ENCODE results near the gene EPG5. TPM values are rescaled to one million over a fixed set of nuclear protein-coding genes. Genes with fewer than 3 reads are reported as not detected.

EPG5 gene
- total RNA-seq, 1 donor from 2014 or later: 18.9 TPM

- ATAC-seq (ENCODE audit: poor library complexity): peak; percentile 72
- intact Hi-C loops (cut with DNase I): no loop called here
- DNase-seq: no peak
Observed at GRCh38 chr18:45932708-45933107, 34.4 kb downstream of the EPG5 start.

- ATAC-seq (ENCODE audit: poor library complexity) (peak; percentile 92), DNase-seq (no peak)
- intact Hi-C loops (cut with DNase I): no loop called here
Observed at GRCh38 chr18:45930963-45931362, 36.2 kb downstream of the EPG5 start.

- no peak for DNase-seq
- ATAC-seq (ENCODE audit: poor library complexity): no peak
- intact Hi-C loops (cut with DNase I): no loop called here
Observed at GRCh38 chr18:45926691-45927090, 40.4 kb downstream of the EPG5 start.

- no peak for DNase-seq
- intact Hi-C loops (cut with DNase I): no loop called here
- ATAC-seq (ENCODE audit: poor library complexity): no peak
Observed at GRCh38 chr18:45926085-45926484, 41.0 kb downstream of the EPG5 start.

GRCh38 chr18:45923138-45923537 lies 44.0 kb downstream of the EPG5 start:
- intact Hi-C loops (cut with DNase I): no loop called here
- DNase-seq (no peak), ATAC-seq (ENCODE audit: poor library complexity) (no peak)

- intact Hi-C loops (cut with DNase I): no loop called here
- peak; percentile 97 for ATAC-seq (ENCODE audit: poor library complexity)
- DNase-seq: peak; percentile 94
Observed at GRCh38 chr18:45920367-45920766, 46.8 kb downstream of the EPG5 start.

- DNase-seq: no peak
- no peak for ATAC-seq (ENCODE audit: poor library complexity)
- intact Hi-C loops (cut with DNase I): no loop called here
Observed at GRCh38 chr18:45916302-45916701, 50.8 kb downstream of the EPG5 start.

- ATAC-seq (ENCODE audit: poor library complexity) (no peak), DNase-seq (no peak)
- intact Hi-C loops (cut with DNase I): no loop called here
Observed at GRCh38 chr18:45913276-45913675, 53.9 kb downstream of the EPG5 start.

GRCh38 chr18:45910405-45911023 lies 56.6 kb downstream of the EPG5 start:
- intact Hi-C loops (cut with DNase I): no loop called here
- peak; percentile 68 for ATAC-seq (ENCODE audit: poor library complexity)
- no peak for DNase-seq

- intact Hi-C loops (cut with DNase I): no loop called here
- DNase-seq (no peak), ATAC-seq (ENCODE audit: poor library complexity) (no peak)
Observed at GRCh38 chr18:45901654-45902210, 65.4 kb downstream of the EPG5 start.

- DNase-seq (no peak), ATAC-seq (ENCODE audit: poor library complexity) (no peak)
- intact Hi-C loops (cut with DNase I): no loop called here
Observed at GRCh38 chr18:45900623-45901022, 66.5 kb downstream of the EPG5 start.

- intact Hi-C loops (cut with DNase I): no loop called here
- ATAC-seq (ENCODE audit: poor library complexity) (no peak), DNase-seq (no peak)
Observed at GRCh38 chr18:45896991-45897390, 70.1 kb downstream of the EPG5 start.

- ATAC-seq (ENCODE audit: poor library complexity) (no peak), DNase-seq (no peak)
- intact Hi-C loops (cut with DNase I): no loop called here
Observed at GRCh38 chr18:45896452-45896851, 70.7 kb downstream of the EPG5 start.

GRCh38 chr18:45895339-45895738 lies 71.8 kb downstream of the EPG5 start:
- intact Hi-C loops (cut with DNase I): no loop called here
- DNase-seq (no peak), ATAC-seq (ENCODE audit: poor library complexity) (no peak)

- intact Hi-C loops (cut with DNase I): no loop called here
- ATAC-seq (ENCODE audit: poor library complexity) (no peak), DNase-seq (no peak)
Observed at GRCh38 chr18:45894818-45895217, 72.3 kb downstream of the EPG5 start.

- ATAC-seq (ENCODE audit: poor library complexity) (no peak), DNase-seq (no peak)
- intact Hi-C loops (cut with DNase I): no loop called here
Observed at GRCh38 chr18:45891806-45892205, 75.3 kb downstream of the EPG5 start.

GRCh38 chr18:45890606-45891005 lies 76.5 kb downstream of the EPG5 start:
- intact Hi-C loops (cut with DNase I): no loop called here
- peak; percentile 49 for ATAC-seq (ENCODE audit: poor library complexity)
- DNase-seq: no peak

GRCh38 chr18:45889419-45890064 lies 77.6 kb downstream of the EPG5 start:
- DNase-seq: no peak
- intact Hi-C loops (cut with DNase I): no loop called here
- ATAC-seq (ENCODE audit: poor library complexity): no peak

GRCh38 chr18:45887585-45887984 lies 79.5 kb downstream of the EPG5 start:
- intact Hi-C loops (cut with DNase I): no loop called here
- ATAC-seq (ENCODE audit: poor library complexity) (no peak), DNase-seq (no peak)

- DNase-seq (no peak), ATAC-seq (ENCODE audit: poor library complexity) (no peak)
- intact Hi-C loops (cut with DNase I): loop anchor here (1.0 kb wide), 1 partner anchor 190 kb away; no protein-coding TSS in a partner anchor
Observed at GRCh38 chr18:45880876-45881558, 86.1 kb downstream of the EPG5 start.

Data from Right ventricle myocardium superior (tissue), 1 donor.